Measurements from ENCODE around the gene RUNX1.
A peak's percentile ranks its signal among the peaks of the same experiment; 100 is the strongest.

The RUNX1 gene

DNA sequence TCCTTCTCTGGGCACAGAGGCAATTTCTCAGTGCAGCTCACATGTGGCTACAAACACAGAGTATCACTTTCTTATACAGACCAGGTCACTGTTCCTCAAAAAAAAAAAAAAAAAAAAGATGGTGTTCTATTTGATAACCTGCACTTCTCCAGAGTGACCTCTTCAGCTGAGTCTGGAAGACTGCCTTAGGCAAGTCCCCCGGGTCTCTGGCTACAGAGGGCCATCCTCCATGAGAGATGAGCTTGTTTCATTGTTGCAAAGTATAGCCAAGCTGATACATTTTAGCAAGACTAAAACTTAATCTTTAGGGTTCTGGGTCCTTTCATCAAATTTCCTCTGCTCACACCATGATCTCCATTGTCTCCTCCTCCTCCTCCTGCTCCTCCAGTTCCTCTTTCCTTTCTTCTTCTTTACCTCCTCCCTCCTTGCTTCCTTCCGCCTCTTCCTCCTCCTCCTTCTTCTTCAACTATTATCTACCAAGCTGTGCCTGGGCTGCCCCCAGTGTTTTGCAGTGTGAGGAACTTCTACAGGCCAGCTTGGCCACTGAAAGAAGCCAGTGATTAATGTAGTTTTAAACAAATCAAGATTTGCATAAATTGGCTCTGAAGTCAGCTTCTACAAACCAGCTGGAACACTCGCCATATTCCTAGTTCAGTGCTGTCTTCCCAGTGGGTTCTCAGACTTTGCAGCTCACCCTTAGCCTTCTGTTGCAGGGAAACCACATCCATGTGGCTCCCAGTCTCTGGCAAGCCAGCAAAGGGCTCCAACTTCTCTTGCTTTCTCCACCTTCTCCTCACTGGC lies 139.4 kb downstream of the RUNX1 start:
- Histone ChIP-seq H3K4me1 (ENCODE audit: insufficient read depth, poor library complexity, severe bottlenecking) (peaks cover 10% of the 10 kb centered on the region), H3K9me3 (ENCODE audit: severe bottlenecking) (no peaks in the 10 kb centered on the region), H3K27ac (ENCODE audit: poor library complexity, severe bottlenecking) (no peak overlapping the region), H3K4me3 (ENCODE audit: severe bottlenecking) (no peak overlapping the region), H3K27me3 (ENCODE audit: insufficient read depth, poor library complexity, severe bottlenecking) (no peaks in the 10 kb centered on the region), H3K36me3 (ENCODE audit: low read depth) (no peaks in the 10 kb centered on the region)
- TF ChIP-seq, protein P1, sequence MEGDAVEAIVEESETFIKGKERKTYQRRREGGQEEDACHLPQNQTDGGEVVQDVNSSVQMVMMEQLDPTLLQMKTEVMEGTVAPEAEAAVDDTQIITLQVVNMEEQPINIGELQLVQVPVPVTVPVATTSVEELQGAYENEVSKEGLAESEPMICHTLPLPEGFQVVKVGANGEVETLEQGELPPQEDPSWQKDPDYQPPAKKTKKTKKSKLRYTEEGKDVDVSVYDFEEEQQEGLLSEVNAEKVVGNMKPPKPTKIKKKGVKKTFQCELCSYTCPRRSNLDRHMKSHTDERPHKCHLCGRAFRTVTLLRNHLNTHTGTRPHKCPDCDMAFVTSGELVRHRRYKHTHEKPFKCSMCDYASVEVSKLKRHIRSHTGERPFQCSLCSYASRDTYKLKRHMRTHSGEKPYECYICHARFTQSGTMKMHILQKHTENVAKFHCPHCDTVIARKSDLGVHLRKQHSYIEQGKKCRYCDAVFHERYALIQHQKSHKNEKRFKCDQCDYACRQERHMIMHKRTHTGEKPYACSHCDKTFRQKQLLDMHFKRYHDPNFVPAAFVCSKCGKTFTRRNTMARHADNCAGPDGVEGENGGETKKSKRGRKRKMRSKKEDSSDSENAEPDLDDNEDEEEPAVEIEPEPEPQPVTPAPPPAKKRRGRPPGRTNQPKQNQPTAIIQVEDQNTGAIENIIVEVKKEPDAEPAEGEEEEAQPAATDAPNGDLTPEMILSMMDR (IDR thresholded peaks at IDR 0.05; ENCODE audit: poor library complexity, severe bottlenecking), result no peak
- ATAC-seq (ENCODE audit: low read depth) (no peak), DNase-seq (ENCODE audit: low spot score) (no peak)

DNA sequence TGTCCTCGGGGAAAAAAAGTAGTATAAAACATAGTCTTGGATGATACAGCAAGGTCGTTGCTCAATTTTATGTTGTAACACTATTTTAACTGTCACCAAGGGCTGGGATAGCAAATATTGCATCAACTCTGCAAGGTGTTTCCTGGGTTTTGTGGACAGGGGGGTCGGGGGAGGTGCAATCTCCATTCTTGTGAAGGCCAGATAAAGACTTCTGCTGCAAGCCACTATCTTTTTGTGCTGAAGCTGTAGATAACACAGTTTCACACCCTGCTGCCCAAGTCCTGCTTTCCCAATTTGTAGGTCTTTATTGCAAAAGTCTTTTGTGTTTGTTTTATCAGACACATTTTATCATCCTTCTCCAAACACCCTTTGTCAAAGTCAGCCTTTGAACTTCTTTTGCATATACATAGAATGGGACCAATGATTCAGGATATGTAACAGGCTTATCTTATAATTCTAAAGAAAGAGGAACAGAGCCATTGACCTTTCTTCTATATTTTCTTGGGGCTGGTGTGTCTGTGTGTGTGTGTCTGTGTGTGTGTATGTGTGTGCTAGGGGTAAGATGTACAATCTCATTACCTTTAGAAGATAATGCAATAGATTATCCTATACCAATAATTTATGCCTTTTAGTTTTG lies 140.6 kb downstream of the RUNX1 start:
- Histone ChIP-seq H3K4me1 (ENCODE audit: insufficient read depth, poor library complexity, severe bottlenecking) (peaks cover 10% of the 10 kb centered on the region), H3K27ac (ENCODE audit: poor library complexity, severe bottlenecking) (no peak overlapping the region), H3K9me3 (ENCODE audit: severe bottlenecking) (no peaks in the 10 kb centered on the region), H3K27me3 (ENCODE audit: insufficient read depth, poor library complexity, severe bottlenecking) (no peaks in the 10 kb centered on the region), H3K36me3 (ENCODE audit: low read depth) (no peaks in the 10 kb centered on the region), H3K4me3 (ENCODE audit: severe bottlenecking) (no peak overlapping the region)
- no peak for DNase-seq (ENCODE audit: low spot score)
- peak; percentile 19; the same call in 2 of the 3 replicates for ATAC-seq (ENCODE audit: low read depth)
- TF ChIP-seq, protein P1 (IDR thresholded peaks at IDR 0.05; ENCODE audit: poor library complexity, severe bottlenecking), result no peak

- DNase-seq (ENCODE audit: low spot score), result no peak
- H3K9me3 ChIP-seq (ENCODE audit: severe bottlenecking), result no peaks in the 10 kb centered on the region
- H3K4me1 ChIP-seq (ENCODE audit: insufficient read depth, poor library complexity, severe bottlenecking), result peaks cover 10% of the 10 kb centered on the region
- H3K27me3 ChIP-seq (ENCODE audit: insufficient read depth, poor library complexity, severe bottlenecking), result no peaks in the 10 kb centered on the region
- no peaks in the 10 kb centered on the region for H3K36me3 ChIP-seq (ENCODE audit: low read depth)
- TF ChIP-seq, protein P1 (IDR thresholded peaks at IDR 0.05; ENCODE audit: poor library complexity, severe bottlenecking), result no peak
- no peak overlapping the region for H3K27ac ChIP-seq (ENCODE audit: poor library complexity, severe bottlenecking)
- H3K4me3 ChIP-seq (ENCODE audit: severe bottlenecking), result no peak overlapping the region
- no peak for ATAC-seq (ENCODE audit: low read depth)
Observed at GRCh38 chr21:34907461-34908418, 141.4 kb downstream of the RUNX1 start.

- TF ChIP-seq, protein P1 (IDR thresholded peaks at IDR 0.05; ENCODE audit: poor library complexity, severe bottlenecking), result no peak
- H3K4me3 ChIP-seq (ENCODE audit: severe bottlenecking), result no peak overlapping the region
- no peak for ATAC-seq (ENCODE audit: low read depth)
- no peak overlapping the region for H3K27ac ChIP-seq (ENCODE audit: poor library complexity, severe bottlenecking)
- no peaks in the 10 kb centered on the region for H3K9me3 ChIP-seq (ENCODE audit: severe bottlenecking)
- no peaks in the 10 kb centered on the region for H3K36me3 ChIP-seq (ENCODE audit: low read depth)
- H3K4me1 ChIP-seq (ENCODE audit: insufficient read depth, poor library complexity, severe bottlenecking), result peaks cover 10% of the 10 kb centered on the region
- no peaks in the 10 kb centered on the region for H3K27me3 ChIP-seq (ENCODE audit: insufficient read depth, poor library complexity, severe bottlenecking)
- DNase-seq (ENCODE audit: low spot score), result no peak
Observed at GRCh38 chr21:34906401-34906800, 142.7 kb downstream of the RUNX1 start.

Measured in RWPE2 (cell line).